ENCODE data around the gene EYA4.
"Not testable (repeated sequence)": the region's sequence is repeated elsewhere in the genome, so short reads cannot be mapped to it uniquely, and the experiment has no call there.

Gene EYA4

DNA sequence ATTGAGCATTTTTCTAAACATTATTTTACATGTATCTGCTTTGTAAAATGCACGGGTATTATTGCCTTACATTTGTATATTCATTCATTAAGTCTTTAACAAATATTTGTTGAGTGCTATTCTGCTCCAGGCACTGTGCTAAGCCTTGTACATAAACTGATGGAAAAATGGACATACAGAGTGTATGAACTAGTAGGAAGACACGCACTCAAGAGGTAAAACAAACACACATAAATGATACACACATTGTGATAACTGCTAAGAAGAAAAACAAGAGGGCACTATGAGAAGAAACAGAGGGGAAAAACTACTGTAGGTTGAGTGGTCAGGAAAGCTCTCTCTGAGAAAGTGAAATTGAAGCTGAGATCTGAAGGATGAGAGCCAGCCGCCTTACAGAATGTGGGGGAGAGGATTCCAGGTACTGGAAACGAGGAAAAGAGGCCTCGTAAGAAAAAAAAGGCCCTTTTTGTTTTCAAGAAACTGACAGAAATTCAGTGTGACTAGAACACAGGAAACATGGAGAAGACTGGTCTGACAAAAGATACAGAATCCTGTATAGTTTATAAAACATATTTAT is 117.5 kb downstream of the EYA4 start:
- DNase-seq = no peak

DNA sequence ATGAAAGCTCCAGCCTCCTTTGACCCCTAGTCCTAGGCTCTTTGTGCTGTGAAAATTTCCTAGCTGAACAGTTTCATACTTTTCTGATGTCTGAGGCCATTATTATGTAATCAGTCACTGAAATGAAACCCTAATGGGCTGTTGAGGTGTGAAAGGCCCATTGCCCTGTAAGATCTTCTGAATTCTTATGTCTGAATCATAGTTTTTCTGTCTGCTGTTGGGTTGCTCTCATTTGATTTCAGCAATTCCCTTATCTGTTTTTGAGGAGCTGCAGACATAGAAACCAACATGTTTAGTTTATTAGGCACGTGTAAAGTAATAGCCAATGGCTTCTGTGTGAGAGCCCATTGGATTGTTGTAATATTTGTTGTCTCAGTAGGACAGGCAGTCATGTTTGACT is 118.1 kb downstream of the EYA4 start:
- DNase-seq = no peak

DNA sequence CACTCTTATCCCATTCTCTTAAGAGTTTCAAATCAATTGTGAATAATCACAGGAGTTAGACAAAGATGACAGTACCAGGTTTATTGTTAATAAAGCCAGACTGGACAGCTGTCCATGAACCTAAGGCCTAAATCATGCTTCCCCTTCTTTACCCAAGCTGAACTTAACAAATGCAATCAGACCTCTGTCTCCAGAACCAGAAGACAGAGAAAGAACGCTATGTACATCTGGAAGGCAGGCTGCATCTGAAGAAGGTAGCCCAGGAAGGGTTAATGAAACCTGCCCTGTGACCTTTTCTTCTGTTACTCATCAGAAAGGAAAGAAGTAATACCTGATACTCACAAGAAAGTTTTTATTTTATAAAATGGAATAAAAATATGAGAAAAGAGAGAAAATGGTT is 118.6 kb downstream of the EYA4 start:
- DNase-seq = no peak

DNA sequence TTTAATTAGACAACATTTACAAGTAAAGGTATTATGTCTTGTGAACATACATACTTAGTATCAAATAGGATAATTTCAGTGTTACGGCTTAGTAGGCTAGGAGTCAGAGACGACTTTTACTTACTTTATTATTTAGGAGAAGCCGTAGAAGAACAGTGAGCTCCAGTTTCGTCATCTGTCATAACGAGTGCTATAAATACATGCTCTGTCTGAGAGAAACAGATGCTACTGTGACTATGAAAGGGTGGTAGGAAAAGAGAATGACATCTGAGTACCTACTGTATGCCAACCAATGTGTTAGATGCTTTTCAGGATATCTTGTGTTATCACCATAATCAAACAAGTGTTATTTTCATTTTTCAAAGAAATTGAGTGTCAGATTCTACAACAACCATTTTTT is 119.0 kb downstream of the EYA4 start:
- DNase-seq = no peak

DNA sequence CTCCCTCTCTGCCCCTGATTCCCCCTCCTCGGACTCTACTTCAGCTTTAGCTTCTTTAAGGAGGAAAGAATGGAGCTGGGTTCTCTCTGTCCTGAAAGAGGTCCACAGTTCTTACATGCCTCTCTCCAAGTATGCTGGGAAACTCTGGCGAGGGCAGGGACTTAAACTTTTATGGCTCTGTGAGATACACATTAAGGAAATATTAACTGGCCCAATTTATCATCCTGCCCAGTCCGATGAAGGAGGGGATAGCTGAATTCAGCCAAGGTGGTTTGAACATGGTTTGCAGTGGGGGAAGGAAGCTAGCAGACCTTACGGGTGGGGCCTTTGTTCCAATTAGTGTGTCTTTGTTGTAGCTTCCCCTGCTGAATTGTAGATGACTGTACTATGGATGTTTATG is 121.7 kb downstream of the EYA4 start:
- no peak for DNase-seq

DNA sequence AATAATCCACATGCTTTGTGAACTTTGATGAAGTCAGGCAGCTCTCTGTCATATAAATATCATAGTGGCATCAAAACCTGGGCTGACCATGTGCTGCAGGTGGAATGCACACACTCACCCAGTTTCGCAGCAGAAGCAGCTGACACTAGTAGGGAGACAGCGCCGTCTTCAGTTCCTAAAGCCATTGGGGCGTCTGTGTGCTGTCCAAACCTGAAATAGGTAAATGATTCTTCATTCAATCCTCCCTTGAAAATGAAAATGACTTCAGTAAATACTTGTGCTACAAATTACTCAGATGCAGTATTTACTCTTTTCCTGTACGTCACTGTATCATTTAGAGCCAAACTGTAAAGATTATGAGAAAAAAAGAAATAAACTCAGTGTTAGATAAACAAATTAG is 127.5 kb downstream of the EYA4 start:
- no peak for DNase-seq

DNA sequence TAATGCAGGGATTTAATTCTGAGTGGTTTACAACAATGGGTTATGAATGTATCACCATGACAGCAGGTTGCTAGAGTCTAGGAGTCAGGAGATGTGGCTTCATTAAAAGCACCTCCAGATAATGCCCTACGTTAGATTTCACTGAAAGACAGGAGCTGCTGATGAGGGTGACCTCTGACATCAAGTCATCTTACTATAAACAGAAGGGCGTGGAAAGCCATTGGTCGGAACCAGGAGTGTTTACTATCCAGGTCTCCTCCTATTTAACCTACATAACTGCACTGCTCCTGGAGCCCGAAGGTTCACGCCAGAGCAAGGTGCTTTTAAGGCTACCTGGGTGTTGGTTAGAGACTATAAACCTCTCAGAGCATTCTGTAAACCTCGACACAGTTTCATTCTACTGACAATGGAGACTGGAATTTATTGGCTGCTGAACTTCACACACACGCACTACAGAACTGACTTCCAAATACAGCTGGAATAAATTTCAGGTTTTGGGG is 128.7 kb downstream of the EYA4 start:
- no peak for DNase-seq

DNA sequence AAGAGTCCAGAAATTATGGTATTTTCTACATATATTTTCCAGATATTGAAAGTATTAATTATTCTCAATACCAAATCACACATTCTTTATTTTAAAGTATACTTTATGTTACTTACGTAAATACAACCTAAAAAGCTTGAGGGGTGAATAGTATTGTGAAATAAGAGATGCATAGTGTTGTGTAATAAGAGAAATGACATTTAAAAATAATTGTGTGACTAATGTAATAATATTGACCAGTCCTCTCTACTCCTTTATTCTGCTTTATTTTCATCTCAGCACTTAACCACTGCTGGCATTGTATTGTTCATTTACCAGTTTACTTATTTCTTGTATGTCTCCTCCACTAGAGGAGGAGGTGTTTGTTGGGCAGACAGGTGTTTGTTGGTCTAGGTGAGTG is 135.6 kb downstream of the EYA4 start:
- DNase-seq = no peak

DNA sequence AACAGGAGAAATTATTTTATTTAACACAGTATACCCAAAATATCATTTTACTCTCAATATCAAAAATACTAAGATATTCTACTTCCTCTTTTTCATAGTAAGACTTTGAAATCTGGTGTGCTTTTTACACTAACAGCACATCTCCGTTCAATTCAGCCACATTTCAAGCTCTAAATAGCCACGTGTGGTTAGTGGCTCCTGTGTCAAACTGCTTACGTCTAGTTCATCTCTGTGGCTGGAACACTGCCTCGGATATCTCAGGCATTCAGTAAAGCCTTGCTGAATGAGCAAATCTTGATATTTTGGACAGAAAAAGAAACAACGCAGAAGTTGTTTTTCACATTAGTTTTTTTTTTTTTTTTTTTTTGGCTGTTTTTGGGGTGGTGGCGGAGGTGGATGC is 136.1 kb downstream of the EYA4 start:
- no peak for DNase-seq

DNA sequence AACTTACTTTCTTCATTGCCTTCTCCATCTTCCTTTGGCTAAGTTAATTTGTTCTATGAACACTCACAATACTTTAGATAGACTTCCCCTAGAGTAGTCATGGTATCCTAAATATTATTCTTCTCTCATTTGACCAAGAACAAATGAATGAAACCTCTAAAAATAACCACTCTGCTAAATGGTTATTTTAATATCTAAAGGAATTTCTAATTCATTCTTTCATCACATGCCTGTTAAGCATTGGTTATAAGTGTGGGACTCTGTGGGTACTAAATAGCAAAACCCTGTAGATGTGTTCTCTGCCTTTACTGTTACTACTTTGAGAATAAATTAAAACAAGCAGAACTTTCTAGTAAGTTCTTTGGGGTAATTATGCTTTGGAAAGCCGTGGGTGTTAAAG is 138.9 kb downstream of the EYA4 start:
- DNase-seq = no peak

DNA sequence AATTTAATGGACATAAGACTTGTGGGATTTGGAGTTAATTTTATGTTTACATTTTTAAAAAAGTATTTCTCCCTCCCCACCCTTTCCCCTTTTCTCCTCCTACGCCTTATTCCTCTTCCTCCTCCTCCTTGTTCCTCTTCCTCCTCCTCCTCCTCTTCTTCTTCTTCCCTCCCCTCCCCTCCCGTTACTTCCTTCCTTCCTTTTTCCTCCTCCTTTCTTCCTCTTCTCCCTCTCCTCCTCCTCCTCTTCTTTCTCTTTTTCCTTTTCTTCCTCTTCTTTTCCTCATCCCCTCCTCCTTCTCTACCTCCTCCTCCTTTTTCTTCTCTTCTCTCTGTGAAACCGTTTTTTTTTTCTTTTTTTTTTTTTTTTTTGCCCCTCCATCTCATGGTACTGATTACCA is 139.6 kb downstream of the EYA4 start:
- DNase-seq = no peak

DNA sequence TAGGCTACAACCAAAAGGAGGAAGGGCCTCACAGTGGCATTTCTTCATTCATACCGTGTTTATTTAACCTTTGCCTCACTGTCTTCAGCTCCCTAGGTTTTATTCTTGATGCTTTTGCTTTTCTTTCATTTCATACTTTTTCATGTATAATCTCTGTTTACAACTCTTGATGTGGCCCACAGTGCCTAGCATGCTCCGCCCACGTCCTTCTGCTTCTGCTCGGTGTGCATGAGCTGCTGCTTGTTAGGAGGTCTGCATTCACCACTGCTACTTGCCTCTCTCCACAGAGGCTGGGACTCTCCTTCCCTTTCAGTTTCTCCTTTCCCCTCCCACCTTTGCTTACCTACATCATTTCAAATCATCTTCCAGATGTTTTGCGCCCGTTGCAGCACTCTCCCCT is 147.6 kb downstream of the EYA4 start:
- no peak for DNase-seq

DNA sequence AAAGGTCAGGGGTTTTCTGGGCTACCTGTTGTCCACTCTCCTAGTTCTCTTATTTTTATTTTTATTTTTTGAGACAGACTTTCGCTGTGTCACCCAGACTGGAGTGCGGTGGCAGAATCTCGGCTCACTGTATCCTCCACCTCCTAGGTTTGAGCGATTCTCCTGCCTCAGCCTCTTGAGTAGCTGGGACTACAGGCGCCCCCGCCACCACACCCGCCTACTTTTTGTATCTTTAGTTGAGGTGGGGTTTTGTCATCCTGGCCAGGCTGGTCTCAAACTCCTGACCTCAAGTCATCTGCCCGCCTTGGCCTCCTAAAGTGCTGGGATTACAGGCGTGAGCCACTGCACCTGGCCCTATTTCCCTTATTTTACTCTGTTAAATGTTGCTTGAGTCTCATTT is 149.0 kb downstream of the EYA4 start:
- no peak for DNase-seq

DNA sequence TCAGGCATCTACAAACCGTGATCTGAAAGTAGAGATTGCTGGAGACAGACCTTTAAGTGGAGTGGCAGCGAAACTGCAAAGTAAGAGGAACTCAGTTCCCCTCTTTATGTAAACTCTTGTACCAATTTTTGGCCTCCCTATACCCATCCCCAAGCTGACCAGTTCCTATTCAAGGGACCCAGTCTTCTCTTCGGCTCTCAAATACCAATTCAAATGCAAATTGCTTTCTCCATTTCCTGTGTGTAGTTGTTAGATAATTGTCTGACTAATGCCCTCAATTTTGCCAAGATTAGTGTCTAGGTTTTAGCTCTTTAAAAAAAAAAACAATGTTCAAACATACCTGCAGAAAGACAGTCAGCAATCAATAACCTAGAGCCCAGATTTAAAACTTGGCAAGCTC is 150.9 kb downstream of the EYA4 start:
- DNase-seq = no peak

DNA sequence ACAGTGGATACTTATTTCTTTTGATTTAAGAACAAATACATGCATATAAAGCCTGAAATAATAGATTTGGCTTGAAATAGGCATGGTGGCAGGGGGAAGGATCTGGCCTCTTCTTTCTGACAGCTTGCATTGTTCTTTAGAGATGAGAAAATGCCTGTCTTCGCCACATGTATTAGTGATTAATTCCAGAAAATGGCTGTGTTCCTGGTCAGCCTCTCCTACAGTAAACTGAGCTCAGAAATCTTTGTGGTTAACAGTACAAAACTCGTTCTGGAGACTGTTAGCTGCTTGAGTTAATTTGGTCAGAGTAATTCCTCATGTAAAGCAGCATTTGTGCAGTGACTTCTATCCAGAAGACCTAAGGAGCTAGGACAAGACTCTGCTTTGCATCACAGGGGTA is 151.5 kb downstream of the EYA4 start:
- DNase-seq = no peak

DNA sequence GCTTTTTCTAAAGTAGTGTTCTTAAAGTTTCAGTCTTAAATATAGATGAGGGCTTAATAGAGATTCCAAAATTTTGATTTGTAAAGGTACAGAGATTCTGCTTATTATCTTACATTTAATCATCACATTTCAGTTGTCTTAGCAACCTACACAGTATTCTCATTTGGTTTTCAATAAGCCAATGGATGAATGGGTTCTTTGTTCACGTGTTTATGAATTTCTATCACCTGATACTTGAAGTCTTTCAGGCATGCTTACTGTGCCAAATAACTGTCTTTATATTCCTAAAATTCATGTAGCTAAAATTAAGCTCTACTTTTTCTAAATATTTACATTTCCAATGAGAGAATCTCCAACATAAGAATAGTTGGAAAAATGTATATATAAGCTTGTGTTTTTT is 152.7 kb downstream of the EYA4 start:
- DNase-seq = no peak

DNA sequence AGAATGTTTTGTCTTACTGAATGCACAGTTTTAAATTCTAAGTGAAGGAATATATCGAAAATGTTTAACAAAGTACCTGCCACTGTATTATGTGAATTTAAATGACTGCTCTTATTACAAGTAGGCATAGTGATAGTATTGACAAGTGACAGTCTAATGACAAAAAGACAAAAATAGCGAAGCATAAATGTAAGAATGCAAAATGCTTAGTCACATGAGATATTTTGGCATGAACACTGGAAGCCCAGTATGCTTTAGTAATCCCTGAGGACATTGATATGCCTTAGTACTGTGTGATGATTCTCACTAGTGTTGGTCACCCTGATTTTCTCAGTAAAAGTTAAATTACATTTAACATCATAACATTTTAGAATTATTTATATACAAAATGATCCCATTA is 153.5 kb downstream of the EYA4 start:
- no peak for DNase-seq

DNA sequence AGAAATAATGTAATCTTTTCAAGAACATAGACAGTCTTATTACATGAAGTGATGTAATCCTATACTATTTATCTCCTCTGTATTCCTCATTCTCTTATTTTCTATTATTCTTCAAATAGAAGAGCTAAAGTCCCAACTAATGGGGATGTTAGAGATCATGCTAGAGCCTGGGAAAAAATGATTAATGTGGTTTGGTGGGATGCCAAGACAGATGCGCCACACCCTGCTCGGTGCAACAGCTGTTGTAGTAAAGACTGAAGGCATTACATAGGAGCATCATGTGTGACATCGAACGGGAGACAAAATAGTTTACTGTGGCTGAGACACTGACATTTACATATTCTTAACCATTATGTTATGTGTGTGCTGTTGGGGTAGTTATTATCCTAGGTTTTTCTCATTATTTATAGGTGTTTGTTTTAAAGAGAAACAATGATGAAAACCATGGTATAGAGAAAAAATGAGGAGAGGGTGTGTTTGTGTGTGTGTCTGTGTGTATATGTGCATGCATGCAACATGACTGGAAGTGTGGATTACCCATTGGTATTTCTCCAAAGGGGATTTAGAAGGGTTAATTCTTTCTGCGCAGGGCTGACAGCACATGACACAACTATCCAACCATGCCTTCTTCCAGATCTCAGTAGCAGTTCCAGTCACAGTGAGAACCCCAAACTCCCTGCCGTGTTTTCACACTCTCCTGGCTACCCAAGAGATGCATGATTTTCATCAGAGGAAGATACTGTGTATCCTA is 155.3 kb downstream of the EYA4 start:
- no peak for DNase-seq

DNA sequence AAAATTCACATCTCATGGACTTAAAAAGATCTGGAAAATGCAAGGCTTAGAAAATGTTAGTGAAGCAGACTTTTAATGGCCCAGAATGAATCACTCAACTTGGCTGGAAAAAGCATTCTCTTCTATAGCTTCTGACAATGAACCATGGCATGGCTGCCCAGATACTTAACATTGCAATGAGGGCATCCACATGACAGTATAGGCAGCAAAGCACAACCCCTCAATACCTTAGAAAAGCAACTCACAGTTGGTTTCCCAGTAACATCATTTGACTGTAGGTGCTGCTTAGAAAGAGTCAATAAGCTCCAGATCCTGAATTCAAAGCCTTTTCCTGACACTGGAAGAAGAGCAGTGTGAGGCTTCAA is 155.8 kb downstream of the EYA4 start:
- no peak for DNase-seq

DNA sequence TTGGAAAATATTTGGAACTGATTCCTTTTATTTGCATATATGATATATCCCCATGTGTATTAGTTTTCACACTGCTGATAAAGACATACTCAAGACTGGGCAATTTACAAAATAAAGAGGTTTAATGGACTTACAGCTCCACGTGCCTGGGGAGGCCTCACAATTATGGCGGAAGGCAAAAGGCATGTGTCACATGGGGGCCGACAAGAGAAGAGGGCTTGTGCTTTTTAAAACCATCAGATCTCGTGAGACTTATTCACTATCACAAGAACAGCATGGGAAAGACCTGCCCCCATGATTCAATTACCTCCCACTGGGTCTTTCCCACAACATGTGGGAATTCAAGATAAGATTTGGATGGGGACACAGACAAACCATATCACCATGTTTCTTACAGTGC is 156.4 kb downstream of the EYA4 start:
- not testable (repeated sequence) for DNase-seq

DNA sequence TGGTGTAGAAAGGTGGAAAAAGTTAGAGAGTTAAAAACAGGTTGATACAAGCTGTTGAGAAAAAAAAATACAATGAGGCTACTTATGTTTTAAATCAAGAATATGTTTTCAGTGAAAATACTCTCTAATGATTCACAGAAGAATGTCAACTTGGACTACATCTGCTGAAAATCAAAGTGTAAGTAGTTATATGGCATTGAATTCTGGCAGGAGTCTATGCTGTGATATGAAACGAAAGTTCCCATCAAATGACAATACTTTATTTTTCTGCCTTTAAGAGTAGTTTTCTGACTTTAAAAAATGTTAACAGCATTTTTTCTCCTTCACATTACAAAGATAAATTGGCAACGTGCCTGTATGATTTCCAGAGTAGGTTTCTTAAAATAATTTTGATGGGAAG is 158.3 kb downstream of the EYA4 start:
- no peak for DNase-seq

DNA sequence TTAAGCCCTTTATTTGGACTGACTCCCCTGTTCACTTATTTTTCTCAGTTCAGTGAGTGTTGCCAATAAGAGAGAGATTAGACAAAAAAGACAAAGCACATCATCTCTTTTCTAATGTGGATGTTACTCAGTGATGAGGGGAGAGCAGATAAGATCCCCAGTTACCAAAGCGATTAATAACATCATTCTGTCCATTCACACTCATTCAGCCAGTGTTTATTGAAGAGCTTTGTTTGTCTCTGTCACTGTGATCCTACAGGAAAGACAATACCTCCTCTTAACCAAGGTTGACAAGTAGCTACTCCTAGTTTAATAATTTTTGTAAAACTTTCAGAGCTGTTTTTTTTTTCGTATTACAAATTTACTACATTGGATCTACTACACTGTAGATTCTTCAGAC is 163.0 kb downstream of the EYA4 start:
- DNase-seq = no peak

DNA sequence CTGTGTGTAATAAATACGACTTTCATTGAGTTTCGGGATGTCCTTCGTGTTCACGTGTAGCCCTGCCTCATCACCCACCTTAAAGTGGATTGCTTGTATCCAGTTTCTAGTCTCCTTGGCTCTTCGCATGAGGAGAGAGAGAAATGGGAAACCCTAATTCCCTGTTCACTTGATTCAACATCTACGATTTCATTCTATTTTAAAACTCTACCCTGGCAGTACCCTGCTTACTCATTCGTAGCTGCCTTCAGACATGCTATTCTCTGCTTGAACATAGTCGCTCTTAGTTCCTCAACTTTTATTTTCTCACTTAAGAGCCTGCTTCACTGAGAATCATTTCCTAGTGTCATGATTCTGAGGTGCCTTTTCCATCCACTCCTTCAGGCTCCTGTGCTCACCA is 163.6 kb downstream of the EYA4 start:
- DNase-seq = no peak

DNA sequence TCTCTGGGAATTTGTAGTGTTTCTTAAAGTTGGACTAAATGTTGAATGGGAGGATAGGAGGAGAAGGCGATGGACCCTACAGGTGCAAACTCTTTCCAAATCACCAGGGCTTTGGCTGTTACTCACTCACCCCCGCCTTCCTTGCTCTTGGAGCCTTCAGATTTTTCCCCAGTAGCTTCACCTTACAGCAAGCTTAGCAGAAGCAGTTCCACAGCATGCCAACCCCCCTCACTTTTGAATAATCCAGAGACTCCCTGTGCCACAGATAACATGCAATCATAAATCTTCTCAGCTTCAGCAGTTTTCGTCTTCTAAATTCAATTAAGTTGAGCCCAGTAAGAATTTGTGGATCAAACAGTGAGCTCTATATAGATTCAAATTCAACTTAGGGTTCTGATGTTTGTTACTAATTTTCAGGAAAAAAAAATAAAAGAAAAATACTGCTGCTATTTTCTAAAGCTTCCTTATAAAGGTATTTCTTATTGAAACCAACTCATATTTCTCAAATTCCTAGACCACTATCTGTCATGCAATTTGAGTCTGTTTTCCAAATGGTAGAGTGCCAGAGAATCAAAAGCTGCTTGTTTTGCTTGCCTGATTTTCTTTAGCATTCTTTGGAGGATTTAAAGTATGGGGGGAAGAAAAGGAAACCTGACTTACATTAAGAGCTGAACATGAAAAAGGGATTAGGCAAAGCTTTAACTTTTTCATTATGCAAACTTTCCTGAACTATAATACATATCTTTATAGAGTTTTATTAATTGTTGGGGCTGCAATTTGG is 166.4 kb downstream of the EYA4 start:
- DNase-seq = no peak
